Measurements from ENCODE around the gene TMEM14A. TPM values are rescaled to one million over a fixed set of nuclear protein-coding genes. Genes with fewer than 3 reads are reported as not detected.

TMEM14A gene
- total RNA-seq, 4 donors from 2014 or later: 6.2 to 9.3 (median 8.5) TPM

- no peak overlapping the region for H3K4me3 ChIP-seq (ENCODE audit: low read depth, poor library complexity, severe bottlenecking)
- no peak for DNase-seq (ENCODE audit: low spot score in 2 of 2)
- 84 to 87% methylated on average over 2 of the region's 2 CpGs for WGBS, 2 donors
- intact Hi-C loops (cut with DNase I; ENCODE audit: low total_unique reads): no loop called here
- TF ChIP-seq CTCF (IDR thresholded peaks at IDR 0.05): no peak
- no peak for TF ChIP-seq POLR2A (IDR thresholded peaks at IDR 0.05)
Measured at GRCh38 chr6:52642368-52642767, 28.5 kb upstream of the TMEM14A start.

- no peak for DNase-seq (ENCODE audit: low spot score in 2 of 2)
- 96 to 97% methylated on average over 3 of the region's 3 CpGs for WGBS, 2 donors
- TF ChIP-seq POLR2A (IDR thresholded peaks at IDR 0.05) (no peak), CTCF (IDR thresholded peaks at IDR 0.05) (no peak)
- intact Hi-C loops (cut with DNase I; ENCODE audit: low total_unique reads): no loop called here
- no peak overlapping the region for H3K4me3 ChIP-seq (ENCODE audit: low read depth, poor library complexity, severe bottlenecking)
Measured at GRCh38 chr6:52643158-52643557, 27.8 kb upstream of the TMEM14A start.

GRCh38 chr6:52644253-52644652, 26.7 kb upstream of the TMEM14A start:
- intact Hi-C loops (cut with DNase I; ENCODE audit: low total_unique reads): no loop called here
- DNase-seq (ENCODE audit: low spot score in 2 of 2): no peak
- WGBS, 2 donors: 71 to 85% methylated on average over 4 of the region's 4 CpGs
- no peak overlapping the region for H3K4me3 ChIP-seq (ENCODE audit: low read depth, poor library complexity, severe bottlenecking)
- TF ChIP-seq POLR2A (IDR thresholded peaks at IDR 0.05) (no peak), CTCF (IDR thresholded peaks at IDR 0.05) (no peak)

- TF ChIP-seq CTCF (IDR thresholded peaks at IDR 0.05): no peak
- no peak for TF ChIP-seq POLR2A (IDR thresholded peaks at IDR 0.05)
- H3K4me3 ChIP-seq (ENCODE audit: low read depth, poor library complexity, severe bottlenecking): no peak overlapping the region
- 90 to 94% methylated on average over 4 of the region's 4 CpGs for WGBS, 2 donors
- DNase-seq (ENCODE audit: low spot score in 2 of 2): no peak
- intact Hi-C loops (cut with DNase I; ENCODE audit: low total_unique reads): no loop called here
Measured at GRCh38 chr6:52645976-52646375, 24.9 kb upstream of the TMEM14A start.

GRCh38 chr6:52647199-52647598, 23.7 kb upstream of the TMEM14A start:
- DNase-seq (ENCODE audit: low spot score in 2 of 2): no peak
- WGBS, 2 donors: 89 to 94% methylated on average over 3 of the region's 3 CpGs
- H3K4me3 ChIP-seq (ENCODE audit: low read depth, poor library complexity, severe bottlenecking): no peak overlapping the region
- TF ChIP-seq CTCF (IDR thresholded peaks at IDR 0.05) (no peak), POLR2A (IDR thresholded peaks at IDR 0.05) (no peak)
- intact Hi-C loops (cut with DNase I; ENCODE audit: low total_unique reads): no loop called here

- TF ChIP-seq CTCF (IDR thresholded peaks at IDR 0.05): no peak
- no peak for TF ChIP-seq POLR2A (IDR thresholded peaks at IDR 0.05)
- WGBS, 2 donors: 38% methylated on average over 2 of the region's 2 CpGs
- intact Hi-C loops (cut with DNase I; ENCODE audit: low total_unique reads): no loop called here
- DNase-seq (ENCODE audit: low spot score in 2 of 2): no peak
- no peak overlapping the region for H3K4me3 ChIP-seq (ENCODE audit: low read depth, poor library complexity, severe bottlenecking)
Measured at GRCh38 chr6:52649536-52650160, 21.3 kb upstream of the TMEM14A start.
